SK-N-SH treated with all-trans-retinoic acid at 6 μM for 48 hours (cell line): ENCODE measurements around the gene PARVG.

Source experiments
- ATAC-seq: fragments of 200-7000 bp; cut with Tn5 transposase; 3 replicates; pipeline ENCODE4 v1.9.1; 2020; ENCODE audit warnings: mild to moderate bottlenecking, moderate library complexity
- ARNTL ChIP-seq: fragments of 450-650 bp; formaldehyde crosslinking; IDR thresholded peaks from 2 replicates; pipeline ENCODE4 v1.5.0; 2020; ENCODE audit warnings: low read depth, mild to moderate bottlenecking, moderate library complexity, borderline replicate concordance
- CSDC2 ChIP-seq: fragments of 250-450 bp; sonication (Bioruptor Pico); IDR thresholded peaks from 2 replicates; pipeline ENCODE4 v1.5.0; 2020; ENCODE audit warnings: mild to moderate bottlenecking, moderate library complexity
- ESRRG ChIP-seq: fragments of 250-450 bp; sonication (Bioruptor Pico); IDR thresholded peaks from 2 replicates; pipeline ENCODE4 v1.6.1; 2021; ENCODE audit warnings: mild to moderate bottlenecking
- GLIS3 ChIP-seq: fragments of 250-450 bp; sonication (Bioruptor Pico); IDR thresholded peaks from 2 replicates; pipeline ENCODE4 v1.5.0; 2020; ENCODE audit warnings: mild to moderate bottlenecking, moderate library complexity
- ISL1 ChIP-seq: fragments of 250-450 bp; sonication (Bioruptor Pico); IDR thresholded peaks from 2 replicates; pipeline ENCODE4 v2.1.2; 2022; ENCODE audit warnings: mild to moderate bottlenecking, moderate library complexity
- OSR1 ChIP-seq: fragments of 250-450 bp; sonication (Bioruptor Pico); IDR thresholded peaks from 2 replicates; pipeline ENCODE4 v1.8.0; 2022; ENCODE audit warnings: moderate library complexity, mild to moderate bottlenecking, inconsistent platforms
- POU6F1 ChIP-seq: fragments of 250-450 bp; sonication (Bioruptor Pico); IDR thresholded peaks from 2 replicates; pipeline ENCODE4 v1.8.0; 2021; ENCODE audit warnings: low read depth, mild to moderate bottlenecking, moderate library complexity, borderline replicate concordance
- PPARA ChIP-seq: fragments of 250-450 bp; sonication (Bioruptor Pico); IDR thresholded peaks from 2 replicates; pipeline ENCODE4 v1.5.0; 2020; ENCODE audit warnings: mild to moderate bottlenecking, borderline replicate concordance
- RARB ChIP-seq: fragments of 250-450 bp; sonication (Bioruptor Pico); IDR thresholded peaks from 2 replicates; pipeline ENCODE4 v1.8.0; 2021; ENCODE audit warnings: mild to moderate bottlenecking, moderate library complexity
- SNAI2 ChIP-seq: fragments of 250-450 bp; sonication (Bioruptor Pico); IDR thresholded peaks from 2 replicates; pipeline ENCODE4 v1.5.0; 2020; ENCODE audit warnings: mild to moderate bottlenecking, moderate library complexity
- TCF4 ChIP-seq: fragments of 250-450 bp; sonication (Bioruptor Pico); IDR thresholded peaks from 2 replicates; pipeline ENCODE4 v1.8.0; 2021; ENCODE audit warnings: mild to moderate bottlenecking, moderate library complexity, borderline replicate concordance
- TOX ChIP-seq: fragments of 250-450 bp; sonication (Bioruptor Pico); IDR thresholded peaks from 2 replicates; pipeline ENCODE4 v1.8.0; 2021; ENCODE audit warnings: mild to moderate bottlenecking, moderate library complexity, borderline replicate concordance
- TSHZ2 ChIP-seq: fragments of 250-450 bp; sonication (Bioruptor Pico); IDR thresholded peaks from 2 replicates; pipeline ENCODE4 v1.5.0; 2020; ENCODE audit warnings: mild to moderate bottlenecking, moderate library complexity
- ZC3H10 ChIP-seq: fragments of 250-450 bp; sonication (Bioruptor Pico); IDR thresholded peaks from 2 replicates; pipeline ENCODE4 v1.5.1; 2021; ENCODE audit warnings: mild to moderate bottlenecking, moderate library complexity
- ZFP3 ChIP-seq: fragments of 250-450 bp; sonication (Bioruptor Pico); IDR thresholded peaks from 2 replicates; pipeline ENCODE4 v1.5.0; 2020; ENCODE audit warnings: mild to moderate bottlenecking, moderate library complexity
- ZFP30 ChIP-seq: fragments of 450-650 bp; formaldehyde crosslinking; IDR thresholded peaks from 2 replicates; pipeline ENCODE4 v1.5.0; 2022; ENCODE audit warnings: mild to moderate bottlenecking, moderate library complexity
- ZNF565 ChIP-seq: fragments of 450-650 bp; formaldehyde crosslinking; conservative IDR thresholded peaks from 2 replicates; pipeline ENCODE4 v1.5.0; 2020; ENCODE audit warnings: low read depth, mild to moderate bottlenecking, moderate library complexity
- ZNF70 ChIP-seq: fragments of 450-650 bp; formaldehyde crosslinking; IDR thresholded peaks from 2 replicates; pipeline ENCODE4 v1.5.0; 2020; ENCODE audit warnings: mild to moderate bottlenecking, moderate library complexity
- ZNF8 ChIP-seq: fragments of 450-650 bp; formaldehyde crosslinking; IDR thresholded peaks from 2 replicates; pipeline ENCODE4 v1.5.0; 2020; ENCODE audit warnings: mild to moderate bottlenecking, moderate library complexity
- TF ChIP-seq, protein P1 (sequence below): fragments of 250-450 bp; sonication (Bioruptor Pico); IDR thresholded peaks from 2 replicates; pipeline ENCODE4 v1.5.1; 2021; ENCODE audit warnings: mild to moderate bottlenecking, moderate library complexity
- TF ChIP-seq, protein P2 (sequence below): fragments of 250-450 bp; sonication (Bioruptor Pico); IDR thresholded peaks from 2 replicates; pipeline ENCODE4 v1.5.1; 2020; ENCODE audit warnings: low read depth, mild to moderate bottlenecking, moderate library complexity

PARVG gene

GRCh38 chr22:44183287-44183588 lies 2.5 kb downstream of the PARVG start:
- no peak for ATAC-seq
- TF ChIP-seq POU6F1, result no peak
- no peak for TF ChIP-seq RARB (CRISPR knock-in tag)
- no peak for TF ChIP-seq ISL1 (CRISPR knock-in tag)

DNA sequence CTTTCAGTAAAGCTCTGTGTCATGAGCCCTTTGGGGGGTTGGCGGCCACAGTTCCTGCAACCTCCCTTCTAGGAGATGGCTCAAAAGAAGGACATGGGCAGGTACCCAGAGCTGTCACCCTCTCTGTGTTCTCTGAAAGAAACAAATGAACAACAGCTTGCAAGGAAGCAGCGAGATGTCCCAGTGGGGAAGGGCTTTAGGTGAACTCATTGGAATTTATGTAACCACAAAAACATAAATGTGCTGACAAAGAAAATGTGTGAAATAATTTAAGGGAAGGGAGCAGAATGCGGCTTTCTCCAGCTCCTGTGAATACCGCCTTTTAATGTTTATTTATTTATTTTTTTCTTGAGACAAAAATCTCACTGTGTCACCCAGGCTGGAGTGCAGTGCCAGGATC lies 3.3 kb downstream of the PARVG start:
- TF ChIP-seq RARB (CRISPR knock-in tag) (no peak), SNAI2 (no peak), TSHZ2 (no peak), GLIS3 (no peak), TCF4 (no peak), ZC3H10 (CRISPR knock-in tag) (no peak), ZNF8 (CRISPR knock-in tag) (no peak), ISL1 (CRISPR knock-in tag) (no peak), ZFP3 (CRISPR knock-in tag) (no peak), ARNTL (CRISPR knock-in tag) (no peak)
- TF ChIP-seq, protein P1, sequence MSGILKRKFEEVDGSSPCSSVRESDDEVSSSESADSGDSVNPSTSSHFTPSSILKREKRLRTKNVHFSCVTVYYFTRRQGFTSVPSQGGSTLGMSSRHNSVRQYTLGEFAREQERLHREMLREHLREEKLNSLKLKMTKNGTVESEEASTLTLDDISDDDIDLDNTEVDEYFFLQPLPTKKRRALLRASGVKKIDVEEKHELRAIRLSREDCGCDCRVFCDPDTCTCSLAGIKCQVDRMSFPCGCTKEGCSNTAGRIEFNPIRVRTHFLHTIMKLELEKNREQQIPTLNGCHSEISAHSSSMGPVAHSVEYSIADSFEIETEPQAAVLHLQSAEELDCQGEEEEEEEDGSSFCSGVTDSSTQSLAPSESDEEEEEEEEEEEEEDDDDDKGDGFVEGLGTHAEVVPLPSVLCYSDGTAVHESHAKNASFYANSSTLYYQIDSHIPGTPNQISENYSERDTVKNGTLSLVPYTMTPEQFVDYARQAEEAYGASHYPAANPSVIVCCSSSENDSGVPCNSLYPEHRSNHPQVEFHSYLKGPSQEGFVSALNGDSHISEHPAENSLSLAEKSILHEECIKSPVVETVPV (CRISPR knock-in tag), result no peak
- no peak for ATAC-seq

GRCh38 chr22:44185237-44186120 lies 4.8 kb downstream of the PARVG start:
- no peak for ATAC-seq
- TF ChIP-seq OSR1 (CRISPR knock-in tag), result no peak
- TF ChIP-seq, protein P2, sequence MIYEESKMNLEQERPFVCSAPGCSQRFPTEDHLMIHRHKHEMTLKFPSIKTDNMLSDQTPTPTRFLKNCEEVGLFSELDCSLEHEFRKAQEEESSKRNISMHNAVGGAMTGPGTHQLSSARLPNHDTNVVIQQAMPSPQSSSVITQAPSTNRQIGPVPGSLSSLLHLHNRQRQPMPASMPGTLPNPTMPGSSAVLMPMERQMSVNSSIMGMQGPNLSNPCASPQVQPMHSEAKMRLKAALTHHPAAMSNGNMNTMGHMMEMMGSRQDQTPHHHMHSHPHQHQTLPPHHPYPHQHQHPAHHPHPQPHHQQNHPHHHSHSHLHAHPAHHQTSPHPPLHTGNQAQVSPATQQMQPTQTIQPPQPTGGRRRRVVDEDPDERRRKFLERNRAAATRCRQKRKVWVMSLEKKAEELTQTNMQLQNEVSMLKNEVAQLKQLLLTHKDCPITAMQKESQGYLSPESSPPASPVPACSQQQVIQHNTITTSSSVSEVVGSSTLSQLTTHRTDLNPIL (CRISPR knock-in tag), result no peak
- no peak for TF ChIP-seq TOX (CRISPR knock-in tag)
- TF ChIP-seq GLIS3, result no peak
- TF ChIP-seq ZNF8 (CRISPR knock-in tag), result no peak
- no peak for TF ChIP-seq ZNF70 (CRISPR knock-in tag)
- TF ChIP-seq ZC3H10 (CRISPR knock-in tag), result no peak
- TF ChIP-seq ESRRG (CRISPR knock-in tag), result no peak
- TF ChIP-seq, protein P1 (CRISPR knock-in tag), result no peak
- no peak for TF ChIP-seq TCF4
- TF ChIP-seq ZFP30 (CRISPR knock-in tag), result no peak
- TF ChIP-seq ISL1 (CRISPR knock-in tag), result no peak
- TF ChIP-seq ZNF565 (CRISPR knock-in tag), result no peak

GRCh38 chr22:44186121-44186510 lies 5.4 kb downstream of the PARVG start:
- no peak for ATAC-seq
- TF ChIP-seq PPARA (no peak), ZNF8 (CRISPR knock-in tag) (no peak), ESRRG (CRISPR knock-in tag) (no peak), ZNF70 (CRISPR knock-in tag) (no peak), CSDC2 (no peak), POU6F1 (no peak)
- TF ChIP-seq, protein P2 (CRISPR knock-in tag), result no peak
